Prostate gland (tissue), 2 donors: ENCODE measurements around the gene ADGB.

ENCODE experiments used
- CTCF ChIP-seq, 4 experiments: fragments of 200-600 bp in 2 of 4; fragments of 450-650 bp in 2 of 4; sonication (generic) in 2 of 4; IDR thresholded peaks; 1 replicate in 3 of 4; 2 replicates in 1 of 4; pipeline ENCODE4 v1.5.1; 2016 to 2019; ENCODE audit warnings: antibody characterized with exemption in 4 of 4, mild to moderate bottlenecking in 2 of 4, moderate library complexity in 2 of 4
- POLR2A ChIP-seq: fragments of 450-650 bp; IDR thresholded peaks from one replicate; pipeline ENCODE4 v1.6.1; 2016; ENCODE audit warnings: antibody characterized with exemption, mild to moderate bottlenecking
- POLR2AphosphoS5 ChIP-seq: sonication (generic); formaldehyde crosslinking; IDR thresholded peaks from one replicate; pipeline ENCODE4 v1.6.1; 2017; ENCODE audit warnings: antibody characterized with exemption

GRCh38 chr6:146857180-146857979 is 258.6 kb downstream of the ADGB start:
- TF ChIP-seq CTCF (IDR thresholded peaks at IDR 0.05): peak; percentile 95 to 99 (median 96)
- TF ChIP-seq POLR2A: no peak
- peak; percentile 63 for TF ChIP-seq POLR2AphosphoS5
